GM11168 (cell line): ENCODE results near the gene MCCC2.
"Not testable (repeated sequence)": the region's sequence is repeated elsewhere in the genome, so short reads cannot be mapped to it uniquely, and the experiment has no call there.

Source experiments
- in situ Hi-C: fragments of 300-500 bp; cut with MboI; formaldehyde crosslinking; loops from one replicate; pipeline ENCODE4 v1.12.0; 2022; ENCODE audit warnings: low sequenced_read_pairs; ENCODE audit not compliant: unreplicated experiment

MCCC2 gene

GRCh38 chr5:71586941-71587765, at the start of gene MCCC2:
MCCC2 (plus strand) TSS chr5:71587340; CDS start chr5:71587426, 86 bp downstream.
- in situ Hi-C loops, result no loop called here

GRCh38 chr5:71537687-71538086, 49.5 kb upstream of the MCCC2 start:
- in situ Hi-C loops, result no loop called here

- in situ Hi-C loops, result not testable (repeated sequence)
These were observed 36.3 kb upstream of the MCCC2 start for GRCh38 chr5:71550885-71551284.

- in situ Hi-C loops, result not testable (repeated sequence)
These were observed 35.6 kb upstream of the MCCC2 start for GRCh38 chr5:71551582-71551981.

GRCh38 chr5:71552026-71552749, 35.0 kb upstream of the MCCC2 start:
- in situ Hi-C loops, result not testable (repeated sequence)

- in situ Hi-C loops, result no loop called here
These were observed 24.0 kb upstream of the MCCC2 start for GRCh38 chr5:71563161-71563560.

- in situ Hi-C loops, result no loop called here
These were observed 22.2 kb upstream of the MCCC2 start for GRCh38 chr5:71564895-71565294.

- in situ Hi-C loops, result no loop called here
These were observed 17.2 kb upstream of the MCCC2 start for GRCh38 chr5:71569748-71570509.

- in situ Hi-C loops, result not testable (repeated sequence)
These were observed 15.3 kb upstream of the MCCC2 start for GRCh38 chr5:71571811-71572210.

GRCh38 chr5:71573591-71573990, 13.5 kb upstream of the MCCC2 start:
- in situ Hi-C loops, result no loop called here

GRCh38 chr5:71575588-71575987, 11.6 kb upstream of the MCCC2 start:
- in situ Hi-C loops, result not testable (repeated sequence)

GRCh38 chr5:71576241-71576640, 10.9 kb upstream of the MCCC2 start:
- in situ Hi-C loops, result no loop called here

GRCh38 chr5:71577839-71578238, 9.3 kb upstream of the MCCC2 start:
- in situ Hi-C loops, result not testable (repeated sequence)

GRCh38 chr5:71582945-71583584, 4.1 kb upstream of the MCCC2 start:
- in situ Hi-C loops, result no loop called here

- in situ Hi-C loops, result no loop called here
These were observed 844 bp upstream of the MCCC2 start for GRCh38 chr5:71586052-71586940.

GRCh38 chr5:71587766-71588532, 809 bp downstream of the MCCC2 start:
- in situ Hi-C loops, result no loop called here

GRCh38 chr5:71588533-71588885, 1.4 kb downstream of the MCCC2 start:
- in situ Hi-C loops, result no loop called here

GRCh38 chr5:71589903-71590302, 2.8 kb downstream of the MCCC2 start:
- in situ Hi-C loops, result no loop called here

- in situ Hi-C loops, result no loop called here
These were observed 4.0 kb downstream of the MCCC2 start for GRCh38 chr5:71591100-71591499.
